GM21619 (cell line): ENCODE data around the gene GLT6D1.
"Not testable (repeated sequence)": the region's sequence is repeated elsewhere in the genome, so short reads cannot be mapped to it uniquely, and the experiment has no call there.

Experiments used
- ATAC-seq: cut with Tn5 transposase; IDR thresholded peaks from one replicate; pipeline ENCODE4 v1.9.1; 2021; ENCODE audit not compliant: unreplicated experiment

The GLT6D1 gene

GRCh38 chr9:135639196-135639595, at the start of gene GLT6D1:
Gene GLT6D1, minus strand, starts transcription at chr9:135639540. Its CDS starts 353 bp downstream, at chr9:135639187.
- ATAC-seq, result no peak

GRCh38 chr9:135689011-135689410, 49.7 kb upstream of the GLT6D1 start:
- no peak for ATAC-seq

- ATAC-seq, result no peak
These were observed 47.9 kb upstream of the GLT6D1 start for GRCh38 chr9:135687216-135687615.

GRCh38 chr9:135684691-135685090, 45.4 kb upstream of the GLT6D1 start:
- no peak for ATAC-seq

GRCh38 chr9:135683401-135684034, 44.2 kb upstream of the GLT6D1 start:
- ATAC-seq, result no peak

- no peak for ATAC-seq
These were observed 41.8 kb upstream of the GLT6D1 start for GRCh38 chr9:135681161-135681560.

- ATAC-seq, result no peak
These were observed 40.7 kb upstream of the GLT6D1 start for GRCh38 chr9:135680056-135680455.

- no peak for ATAC-seq
These were observed 39.1 kb upstream of the GLT6D1 start for GRCh38 chr9:135678236-135679017.

GRCh38 chr9:135677641-135678168, 38.4 kb upstream of the GLT6D1 start:
- no peak for ATAC-seq

GRCh38 chr9:135676891-135677290, 37.6 kb upstream of the GLT6D1 start:
- ATAC-seq, result no peak

GRCh38 chr9:135674977-135675376, 35.6 kb upstream of the GLT6D1 start:
- no peak for ATAC-seq

- ATAC-seq, result no peak
These were observed 34.6 kb upstream of the GLT6D1 start for GRCh38 chr9:135673941-135674340.

- not testable (repeated sequence) for ATAC-seq
These were observed 33.4 kb upstream of the GLT6D1 start for GRCh38 chr9:135672786-135673185.

GRCh38 chr9:135671591-135672041, 32.3 kb upstream of the GLT6D1 start:
- ATAC-seq, result no peak

- no peak for ATAC-seq
These were observed 31.6 kb upstream of the GLT6D1 start for GRCh38 chr9:135670721-135671590.

GRCh38 chr9:135669616-135670285, 30.4 kb upstream of the GLT6D1 start:
- no peak for ATAC-seq

GRCh38 chr9:135669018-135669417, 29.7 kb upstream of the GLT6D1 start:
- not testable (repeated sequence) for ATAC-seq

- ATAC-seq, result no peak
These were observed 28.2 kb upstream of the GLT6D1 start for GRCh38 chr9:135667463-135668001.

- no peak for ATAC-seq
These were observed 27.5 kb upstream of the GLT6D1 start for GRCh38 chr9:135666534-135667462.
